SK-N-SH (cell line): ENCODE results near the gene P2RX4. TPM values are rescaled to one million over a fixed set of nuclear protein-coding genes. Genes with fewer than 3 reads are reported as not detected.
"Not testable (repeated sequence)": the region's sequence is repeated elsewhere in the genome, so short reads cannot be mapped to it uniquely, and the experiment has no call there.

Experiments
- CTCF ChIA-PET: fragments of 300-600, 350-600 bp; formaldehyde crosslinking; extraction: SDS; loops from one replicate; lab custom pipeline; 2021; lab: Yijun Ruan, JAX
- POLR2A ChIA-PET: fragments of 350-600 bp; sonication (Branson Sonifier 250); formaldehyde crosslinking; extraction: SDS; loops from one replicate; lab custom pipeline; 2020; ENCODE audit warnings: antibody characterized with exemption, inconsistent platforms; lab: Yijun Ruan, JAX
- DNase-seq: peaks from one replicate; pipeline ENCODE4 v3.0.0; 2012
- H2AFZ ChIP-seq: fragments of 200-600 bp; sonication (generic); 2 replicates; pipeline ENCODE4 v1.8.1; 2016; ENCODE audit warnings: antibody characterized with exemption, mild to moderate bottlenecking, low read depth
- H3F3A ChIP-seq: fragments of 200-600 bp; sonication (generic); replicated peaks from 2 replicates; pipeline ENCODE3; 2016; ENCODE audit warnings: antibody characterized with exemption, mild to moderate bottlenecking; ENCODE audit not compliant: insufficient read depth
- H3K27ac ChIP-seq, 2 experiments: fragments of 200-500 bp in 1 of 2; fragments of 200-600 bp in 1 of 2; sonication (Bioruptor generic) in 1 of 2; sonication (generic), shearing (Covaris generic) in 1 of 2; 2 replicates each; pipeline versions ENCODE4 v1.5.1 to v1.6.1; 2014 to 2016; ENCODE audit warnings: low read depth in 2 of 2, inconsistent platforms in 1 of 2, low read length in 1 of 2, mild to moderate bottlenecking in 1 of 2, mixed read lengths in 1 of 2
- H3K27me3 ChIP-seq: fragments of 200-600 bp; sonication (generic), shearing (Covaris generic); 2 replicates; pipeline ENCODE4 v1.6.1; 2016; ENCODE audit warnings: mixed run types; ENCODE audit not compliant: insufficient read depth
- H3K36me3 ChIP-seq, 2 experiments: fragments of 200-500 bp in 1 of 2; fragments of 200-600 bp in 1 of 2; sonication (Bioruptor generic) in 1 of 2; sonication (generic) in 1 of 2; replicated peaks in 1 of 2; 2 replicates each; pipeline versions ENCODE3 to v1.5.1; 2014 to 2016; ENCODE audit warnings: low read length in 1 of 2, mild to moderate bottlenecking in 1 of 2; ENCODE audit not compliant: insufficient read depth in 2 of 2, control insufficient read depth in 1 of 2
- H3K4me1 ChIP-seq, 2 experiments: fragments of 200-500 bp in 1 of 2; fragments of 200-600 bp in 1 of 2; sonication (Bioruptor generic) in 1 of 2; sonication (generic), shearing (Covaris generic) in 1 of 2; 2 replicates each; pipeline versions ENCODE4 v1.5.1 to v1.6.1; 2014 to 2016; ENCODE audit warnings: low read depth in 1 of 2, low read length in 1 of 2, mixed run types in 1 of 2; ENCODE audit not compliant: insufficient read depth in 2 of 2, control insufficient read depth in 1 of 2
- H3K4me2 ChIP-seq: fragments of 200-600 bp; sonication (generic), shearing (Covaris generic); 2 replicates; pipeline ENCODE4 v1.6.1; 2017; ENCODE audit warnings: mixed run types
- H3K4me3 ChIP-seq, 2 experiments: fragments of 200-500 bp in 1 of 2; fragments of 200-600 bp in 1 of 2; sonication (Bioruptor generic) in 1 of 2; sonication (generic), shearing (Covaris generic) in 1 of 2; 2 replicates each; pipeline versions ENCODE4 v1.5.1 to v1.8.1; 2014 to 2016; ENCODE audit warnings: low read depth in 2 of 2, inconsistent platforms in 1 of 2, low read length in 1 of 2, mild to moderate bottlenecking in 1 of 2, mixed read lengths in 1 of 2, moderate library complexity in 1 of 2
- H3K79me2 ChIP-seq: fragments of 200-600 bp; sonication (generic); 2 replicates; pipeline ENCODE4 v1.8.1; 2017; ENCODE audit warnings: mild to moderate bottlenecking; ENCODE audit not compliant: insufficient read depth
- H3K9ac ChIP-seq: fragments of 200-600 bp; sonication (generic); 2 replicates; pipeline ENCODE4 v1.6.1; 2017; ENCODE audit warnings: mixed run types
- H3K9me2 ChIP-seq: fragments of 200-600 bp; sonication (generic); 2 replicates; pipeline ENCODE4 v1.6.1; 2017; ENCODE audit warnings: mixed run types
- H3K9me3 ChIP-seq: fragments of 200-600 bp; sonication (generic); 2 replicates; pipeline ENCODE4 v1.6.1; 2017; ENCODE audit warnings: mixed run types, mild to moderate bottlenecking, moderate library complexity
- H4K20me1 ChIP-seq: fragments of 200-600 bp; sonication (generic); 2 replicates; pipeline ENCODE4 v1.6.1; 2017; ENCODE audit warnings: mild to moderate bottlenecking, mixed run types; ENCODE audit not compliant: insufficient read depth
- CHD2 ChIP-seq: fragments of 150-350 bp; IDR thresholded peaks from 2 replicates; pipeline ENCODE4 v1.6.1; 2018; ENCODE audit warnings: low read length; ENCODE audit not compliant: partially characterized antibody
- ELF1 ChIP-seq: IDR thresholded peaks from 2 replicates; pipeline ENCODE4 v1.4.0; 2012
- EP300 ChIP-seq, 2 experiments: IDR thresholded peaks; 2 replicates each; pipeline versions ENCODE4 v1.4.0 to v1.6.1; 2012; ENCODE audit warnings: borderline replicate concordance in 1 of 2, low read depth in 1 of 2, low read length in 1 of 2
- FOSL2 ChIP-seq: IDR thresholded peaks from 2 replicates; pipeline ENCODE4 v1.4.0; 2012; ENCODE audit warnings: low read depth, mild to moderate bottlenecking, moderate library complexity, borderline replicate concordance
- GABPA ChIP-seq: IDR thresholded peaks from 2 replicates; pipeline ENCODE4 v1.4.0; 2012; ENCODE audit warnings: low read depth, mild to moderate bottlenecking
- GATA2 ChIP-seq: sonication (generic); formaldehyde crosslinking; IDR thresholded peaks from 2 replicates; pipeline ENCODE4 v1.5.0; 2020; ENCODE audit warnings: mild to moderate bottlenecking, missing genetic modification reagents
- NFIC ChIP-seq: IDR thresholded peaks from 2 replicates; pipeline ENCODE4 v1.4.0; 2012; ENCODE audit warnings: borderline replicate concordance
- POLR2AphosphoS5 ChIP-seq: IDR thresholded peaks from 2 replicates; pipeline ENCODE4 v1.6.1; 2012; ENCODE audit warnings: low read depth, low read length
- RCOR1 ChIP-seq: fragments of 150-350 bp; IDR thresholded peaks from 2 replicates; pipeline ENCODE4 v1.6.1; 2017; ENCODE audit warnings: antibody characterized with exemption, low read length
- REST ChIP-seq: IDR thresholded peaks from 2 replicates; pipeline ENCODE4 v1.6.1; 2012; ENCODE audit warnings: mild to moderate bottlenecking, low read depth, low read length, moderate library complexity
- RFX5 ChIP-seq: IDR thresholded peaks from 2 replicates; pipeline ENCODE4 v1.6.1; 2012; ENCODE audit warnings: mild to moderate bottlenecking, improper control_type of control experiment, low read length
- TCF12 ChIP-seq: IDR thresholded peaks from 2 replicates; pipeline ENCODE4 v1.4.0; 2012
- USF1 ChIP-seq: IDR thresholded peaks from 2 replicates; pipeline ENCODE4 v1.4.0; 2012; ENCODE audit warnings: low read depth, borderline replicate concordance
- YY1 ChIP-seq: IDR thresholded peaks from 2 replicates; pipeline ENCODE4 v1.4.0; 2012; ENCODE audit warnings: low read depth, mild to moderate bottlenecking
- WGBS: methylation state at CpG from one replicate; pipeline ENCODE4 v1.1.6; 2017; ENCODE audit warnings: low lambda C conversion rate; 5-methylcytosine and 5-hydroxymethylcytosine counted together
- polyA plus RNA-seq, 3 experiments: library from polyadenylated mRNA; depleted of rRNA; stranded (reverse); fragments of >200 nt; gene quantifications; 2 replicates each; pipeline ENCODE4 v1.2.3, GENCODE V29; 2012

Gene P2RX4
- polyA plus RNA-seq, 1 of the 3 experiments (the other 2 are of a cell fraction), result 32.2 TPM

- H4K20me1 ChIP-seq, H3K9ac ChIP-seq, H3K27ac ChIP-seq, DNase-seq, H3K4me1 ChIP-seq, H3K36me3 ChIP-seq, H3K9me3 ChIP-seq, H3K27me3 ChIP-seq, CTCF ChIA-PET, H2AFZ ChIP-seq, H3F3A ChIP-seq, H3K79me2 ChIP-seq, POLR2A ChIA-PET, H3K4me3 ChIP-seq, H3K4me2 ChIP-seq, H3K9me2 ChIP-seq: not testable (repeated sequence)
- WGBS, result 95% methylated on average over 5 of the region's 6 CpGs
Measured at GRCh38 chr12:121164839-121165238, 45.1 kb upstream of the P2RX4 start.

GRCh38 chr12:121165316-121165715 lies 44.6 kb upstream of the P2RX4 start:
- no peak overlapping the region for H3K9ac ChIP-seq
- H2AFZ ChIP-seq, result no peak overlapping the region
- H3K4me3 ChIP-seq, result no peak overlapping the region
- H4K20me1 ChIP-seq, result no peaks in the 10 kb centered on the region
- H3K4me1 ChIP-seq, result no peaks in the 10 kb centered on the region
- no peaks in the 10 kb centered on the region for H3K27me3 ChIP-seq
- H3K9me2 ChIP-seq, result no peaks in the 10 kb centered on the region
- no peaks in the 10 kb centered on the region for H3K79me2 ChIP-seq
- ChIA-PET POLR2A (no interaction called here), CTCF (no interaction called here)
- H3K9me3 ChIP-seq, result no peaks in the 10 kb centered on the region
- no peaks in the 10 kb centered on the region for H3F3A ChIP-seq
- no peaks in the 10 kb centered on the region for H3K36me3 ChIP-seq
- no peak overlapping the region for H3K27ac ChIP-seq
- TF ChIP-seq REST (no peak), NFIC (no peak), USF1 (no peak), YY1 (no peak), POLR2AphosphoS5 (no peak), GABPA (no peak), RCOR1 (no peak), EP300 (IDR thresholded peaks at IDR 0.05; ENCODE audit: borderline replicate concordance in 1 of 2, low read depth in 1 of 2, low read length in 1 of 2) (no peak), FOSL2 (no peak), ELF1 (no peak), RFX5 (no peak), GATA2 (CRISPR knock-in tag) (no peak), CHD2 (no peak), TCF12 (no peak)
- no peak for DNase-seq
- no peak overlapping the region for H3K4me2 ChIP-seq
- 81% methylated on average over 9 of the region's 9 CpGs for WGBS
